Liver (tissue), 3 donors: ENCODE results near the gene SLC7A5.

Experiments
- TAF1 ChIP-seq: conservative IDR thresholded peaks from 2 replicates; pipeline ENCODE4 v1.6.1; 2016; ENCODE audit warnings: antibody characterized with exemption, mild to moderate bottlenecking
- TF ChIP-seq, protein P1 (sequence below): fragments of 150-350 bp; IDR thresholded peaks from 2 replicates; pipeline ENCODE4 v1.5.1; 2017; ENCODE audit warnings: improper control_type of control experiment, low read depth, low read length; ENCODE audit not compliant: missing input control
- donor health status: healthy.
- donor health status: healthy.

- TF ChIP-seq TAF1: no peak
- TF ChIP-seq, protein P1, sequence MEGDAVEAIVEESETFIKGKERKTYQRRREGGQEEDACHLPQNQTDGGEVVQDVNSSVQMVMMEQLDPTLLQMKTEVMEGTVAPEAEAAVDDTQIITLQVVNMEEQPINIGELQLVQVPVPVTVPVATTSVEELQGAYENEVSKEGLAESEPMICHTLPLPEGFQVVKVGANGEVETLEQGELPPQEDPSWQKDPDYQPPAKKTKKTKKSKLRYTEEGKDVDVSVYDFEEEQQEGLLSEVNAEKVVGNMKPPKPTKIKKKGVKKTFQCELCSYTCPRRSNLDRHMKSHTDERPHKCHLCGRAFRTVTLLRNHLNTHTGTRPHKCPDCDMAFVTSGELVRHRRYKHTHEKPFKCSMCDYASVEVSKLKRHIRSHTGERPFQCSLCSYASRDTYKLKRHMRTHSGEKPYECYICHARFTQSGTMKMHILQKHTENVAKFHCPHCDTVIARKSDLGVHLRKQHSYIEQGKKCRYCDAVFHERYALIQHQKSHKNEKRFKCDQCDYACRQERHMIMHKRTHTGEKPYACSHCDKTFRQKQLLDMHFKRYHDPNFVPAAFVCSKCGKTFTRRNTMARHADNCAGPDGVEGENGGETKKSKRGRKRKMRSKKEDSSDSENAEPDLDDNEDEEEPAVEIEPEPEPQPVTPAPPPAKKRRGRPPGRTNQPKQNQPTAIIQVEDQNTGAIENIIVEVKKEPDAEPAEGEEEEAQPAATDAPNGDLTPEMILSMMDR: no peak
Observed at GRCh38 chr16:87834005-87834667, 35.2 kb downstream of the SLC7A5 start.
